GM10266 (cell line): ENCODE data around the gene ZNF541.

ENCODE experiments used
- DNase-seq: peaks from one replicate; pipeline ENCODE4 v3.0.0; 2012; ENCODE audit errors: extremely low spot score
- TF ChIP-seq, protein P1 (sequence below): IDR thresholded peaks from 2 replicates; pipeline ENCODE4 v1.5.1; 2012; ENCODE audit warnings: mild to moderate bottlenecking, low read depth; ENCODE audit not compliant: control insufficient read depth, insufficient read depth; ENCODE audit errors: missing control alignments

The ZNF541 gene

DNA sequence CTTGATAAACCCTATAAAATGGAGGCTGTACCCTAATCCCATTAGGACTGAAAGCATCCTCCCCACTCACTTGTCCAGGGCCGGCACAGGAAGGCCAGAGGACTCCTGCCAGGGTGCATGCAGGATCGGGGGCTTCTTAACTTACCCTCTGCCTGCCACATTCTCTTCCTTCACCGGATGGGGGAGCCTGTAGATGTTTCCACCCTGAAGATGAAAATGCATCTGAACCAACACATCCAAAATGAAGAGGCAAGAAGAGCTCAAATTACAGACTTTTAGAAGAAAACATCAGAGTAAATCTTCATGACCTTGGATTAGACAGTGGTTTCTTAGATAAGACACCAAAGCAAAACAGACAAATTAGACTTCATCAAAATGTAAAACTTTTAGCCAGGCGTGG is 32.2 kb downstream of the ZNF541 start:
- DNase-seq: no peak

DNA sequence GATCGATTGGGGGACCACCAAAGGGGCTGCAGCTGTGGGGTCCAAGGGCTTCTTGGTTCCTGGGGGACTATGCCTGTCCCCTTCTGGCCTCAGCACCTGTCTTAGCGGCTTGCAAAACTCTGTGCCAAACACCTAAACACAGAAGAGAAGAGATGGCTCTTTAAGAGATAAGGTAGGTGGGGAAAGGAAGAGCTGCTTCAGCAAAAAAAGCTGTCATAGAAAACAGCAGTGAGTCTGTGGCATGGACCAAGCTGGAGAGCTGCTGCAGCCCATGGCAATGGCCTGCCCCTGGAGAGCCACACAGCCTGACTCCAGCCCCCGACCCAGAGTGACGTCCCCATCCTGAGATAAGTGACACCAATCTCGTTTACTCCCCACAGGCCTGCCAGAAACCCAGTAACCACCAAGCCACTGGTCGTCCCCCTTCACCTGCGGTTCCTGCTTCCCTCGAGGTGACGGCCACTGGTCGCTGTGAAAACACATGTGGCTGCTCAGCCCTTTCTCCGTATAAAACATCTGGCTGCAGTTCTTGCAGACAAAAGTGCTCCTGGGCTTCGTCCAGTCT is 33.1 kb downstream of the ZNF541 start:
- no peak for DNase-seq
- TF ChIP-seq, protein P1, sequence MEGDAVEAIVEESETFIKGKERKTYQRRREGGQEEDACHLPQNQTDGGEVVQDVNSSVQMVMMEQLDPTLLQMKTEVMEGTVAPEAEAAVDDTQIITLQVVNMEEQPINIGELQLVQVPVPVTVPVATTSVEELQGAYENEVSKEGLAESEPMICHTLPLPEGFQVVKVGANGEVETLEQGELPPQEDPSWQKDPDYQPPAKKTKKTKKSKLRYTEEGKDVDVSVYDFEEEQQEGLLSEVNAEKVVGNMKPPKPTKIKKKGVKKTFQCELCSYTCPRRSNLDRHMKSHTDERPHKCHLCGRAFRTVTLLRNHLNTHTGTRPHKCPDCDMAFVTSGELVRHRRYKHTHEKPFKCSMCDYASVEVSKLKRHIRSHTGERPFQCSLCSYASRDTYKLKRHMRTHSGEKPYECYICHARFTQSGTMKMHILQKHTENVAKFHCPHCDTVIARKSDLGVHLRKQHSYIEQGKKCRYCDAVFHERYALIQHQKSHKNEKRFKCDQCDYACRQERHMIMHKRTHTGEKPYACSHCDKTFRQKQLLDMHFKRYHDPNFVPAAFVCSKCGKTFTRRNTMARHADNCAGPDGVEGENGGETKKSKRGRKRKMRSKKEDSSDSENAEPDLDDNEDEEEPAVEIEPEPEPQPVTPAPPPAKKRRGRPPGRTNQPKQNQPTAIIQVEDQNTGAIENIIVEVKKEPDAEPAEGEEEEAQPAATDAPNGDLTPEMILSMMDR: no peak

More for the DNA sequence above, 32.2 kb downstream of the ZNF541 start:
- TF ChIP-seq, protein P1: peak; percentile 1

DNA sequence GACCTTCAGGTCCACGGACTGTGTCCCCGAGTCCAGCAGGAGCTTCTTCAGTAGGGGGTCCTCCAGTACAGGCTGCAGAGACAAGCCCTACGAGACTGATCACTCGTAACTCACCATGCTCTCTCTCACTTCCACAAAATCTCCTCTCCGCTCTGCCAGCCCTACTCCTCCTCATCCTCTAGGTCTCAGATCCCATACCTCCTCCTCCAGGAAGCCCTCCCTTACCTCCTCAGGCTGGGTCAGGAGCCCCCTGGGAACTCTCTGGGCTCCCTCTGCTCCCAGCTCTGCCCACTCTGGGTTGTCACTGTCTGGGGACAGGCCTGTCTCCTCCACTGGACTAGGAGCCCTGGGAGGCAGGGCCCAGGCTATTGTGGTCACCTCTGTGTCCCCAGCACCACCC is 34.1 kb downstream of the ZNF541 start:
- DNase-seq: no peak
- TF ChIP-seq, protein P1: no peak

DNA sequence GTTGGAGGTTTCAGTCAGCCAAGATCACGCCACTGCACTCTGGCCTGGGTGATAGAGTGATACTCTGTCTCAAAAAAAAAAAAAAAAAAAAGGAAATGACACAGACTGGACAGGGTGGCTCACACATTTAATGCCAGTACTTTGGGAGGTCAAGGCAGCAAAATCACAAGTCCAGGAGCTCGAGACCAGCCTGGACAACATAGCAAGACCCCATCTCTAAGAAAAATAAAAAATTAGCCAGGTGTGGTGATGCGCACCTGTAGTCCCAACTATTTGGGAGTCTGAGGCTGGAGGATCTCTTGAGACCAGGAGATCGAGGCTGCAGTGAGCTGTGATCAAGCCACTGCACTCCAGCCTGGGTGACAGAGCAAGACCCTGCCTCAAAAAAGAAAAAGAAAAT is 35.5 kb downstream of the ZNF541 start:
- TF ChIP-seq, protein P1: no peak
- DNase-seq: no peak

DNA sequence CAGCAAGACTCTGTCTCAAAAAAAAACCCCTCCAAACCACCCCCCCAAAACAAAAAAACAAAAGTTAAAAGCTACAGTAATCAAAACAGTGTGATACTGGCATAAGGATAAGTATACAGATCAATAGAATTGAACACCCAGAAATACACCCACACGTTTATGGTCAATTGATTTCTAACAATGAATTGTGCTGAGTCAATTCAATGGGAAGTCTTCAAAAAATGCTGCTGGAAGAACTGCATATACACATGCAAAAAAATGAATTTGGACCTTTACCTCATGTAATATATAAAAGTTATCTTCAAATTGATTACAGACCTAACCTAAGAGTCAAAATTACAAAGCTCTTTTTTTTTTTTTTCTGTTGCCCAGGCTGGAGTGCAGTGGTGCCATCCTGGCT is 38.3 kb downstream of the ZNF541 start:
- no peak for DNase-seq
- TF ChIP-seq, protein P1: no peak

DNA sequence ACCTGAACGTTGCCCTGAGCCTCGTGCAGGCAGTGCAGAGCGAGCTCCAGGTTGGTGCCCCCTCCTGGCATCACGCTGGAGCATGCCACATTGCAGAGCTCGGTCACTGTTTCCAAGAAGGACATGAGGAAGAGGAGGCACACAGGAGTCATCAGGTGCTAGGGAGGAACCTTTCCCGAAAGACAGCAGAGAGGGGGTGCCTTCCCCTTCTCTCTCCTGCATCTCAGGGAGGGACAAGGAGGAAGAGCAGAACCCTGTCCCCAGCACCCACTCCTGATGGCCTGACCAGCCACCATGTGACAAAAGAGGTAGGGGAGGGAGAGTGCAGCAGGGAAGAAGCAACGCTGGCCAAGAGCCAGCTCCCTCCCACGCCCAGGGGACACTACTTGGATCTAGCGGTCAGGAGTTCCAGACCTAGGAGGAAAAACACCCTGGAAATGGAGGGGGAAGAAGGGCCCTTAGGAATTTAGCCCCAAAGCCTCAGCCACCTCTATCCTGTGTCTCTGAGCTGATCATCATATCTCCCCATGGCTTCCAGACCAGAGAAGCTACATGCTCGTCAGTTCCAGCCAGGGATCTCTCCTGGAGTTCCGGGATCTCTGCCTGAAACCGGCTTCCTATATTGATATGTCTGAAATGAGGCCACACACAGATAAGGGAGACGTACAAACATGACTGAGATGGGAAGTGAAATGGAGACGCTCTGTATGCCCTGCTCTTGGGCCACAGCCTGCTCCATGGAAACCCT is 41.1 kb downstream of the ZNF541 start:
- TF ChIP-seq, protein P1: no peak
- DNase-seq: no peak
